HFF-Myc (cell line): Measurements from ENCODE around the gene ADAM33.
A peak's percentile ranks its signal among the peaks of the same experiment; 100 is the strongest.

ENCODE experiments used
- DNase-seq: peaks from one replicate; pipeline ENCODE4 v3.0.0-alpha.2; 2011; ENCODE audit warnings: low read depth; ENCODE audit errors: extremely low read depth
- H3K4me3 ChIP-seq: replicated peaks from 2 replicates; pipeline ENCODE4 v1.5.1; 2011; ENCODE audit warnings: low read depth, mild to moderate bottlenecking, control low read depth, low read length
- TF ChIP-seq, protein P1 (sequence below): IDR thresholded peaks from 2 replicates; pipeline ENCODE4 v1.5.1; 2012; ENCODE audit warnings: mild to moderate bottlenecking, low read depth, low read length, control low read depth; ENCODE audit errors: missing control alignments

Gene ADAM33

DNA sequence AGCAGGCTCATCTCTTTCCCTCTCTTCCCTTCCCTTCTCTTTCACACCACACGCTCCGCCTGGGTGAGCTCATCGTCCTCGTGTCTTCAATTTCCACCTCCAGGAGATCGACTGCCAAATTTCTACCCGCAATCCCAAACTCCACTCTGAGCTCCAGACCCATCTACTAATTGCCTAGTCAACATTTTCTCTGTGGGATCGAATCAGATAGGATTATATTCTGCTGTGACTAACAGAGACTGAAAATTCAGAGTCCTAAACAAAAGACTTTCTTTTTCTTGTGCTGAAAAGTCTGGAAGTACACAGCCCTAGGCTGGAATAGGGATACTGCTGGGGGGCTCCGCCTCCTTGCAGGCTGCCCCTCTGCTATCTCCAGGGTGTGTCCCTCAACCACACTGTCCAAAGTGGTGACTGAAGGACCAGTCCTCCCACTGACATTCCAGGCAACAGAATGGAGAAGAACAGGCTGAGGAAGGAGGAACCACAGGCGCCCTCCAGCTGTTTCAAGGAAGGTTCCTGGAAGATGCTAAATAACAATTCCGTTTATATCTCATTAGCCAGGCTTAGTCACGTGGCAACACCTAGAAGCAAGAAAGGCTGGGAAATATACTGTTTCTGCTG is 45.7 kb upstream of the ADAM33 start:
- no peak for DNase-seq
- peak overlapping the region; percentile 0; the same call in 1 of the 2 replicates for H3K4me3 ChIP-seq
- TF ChIP-seq, protein P1, sequence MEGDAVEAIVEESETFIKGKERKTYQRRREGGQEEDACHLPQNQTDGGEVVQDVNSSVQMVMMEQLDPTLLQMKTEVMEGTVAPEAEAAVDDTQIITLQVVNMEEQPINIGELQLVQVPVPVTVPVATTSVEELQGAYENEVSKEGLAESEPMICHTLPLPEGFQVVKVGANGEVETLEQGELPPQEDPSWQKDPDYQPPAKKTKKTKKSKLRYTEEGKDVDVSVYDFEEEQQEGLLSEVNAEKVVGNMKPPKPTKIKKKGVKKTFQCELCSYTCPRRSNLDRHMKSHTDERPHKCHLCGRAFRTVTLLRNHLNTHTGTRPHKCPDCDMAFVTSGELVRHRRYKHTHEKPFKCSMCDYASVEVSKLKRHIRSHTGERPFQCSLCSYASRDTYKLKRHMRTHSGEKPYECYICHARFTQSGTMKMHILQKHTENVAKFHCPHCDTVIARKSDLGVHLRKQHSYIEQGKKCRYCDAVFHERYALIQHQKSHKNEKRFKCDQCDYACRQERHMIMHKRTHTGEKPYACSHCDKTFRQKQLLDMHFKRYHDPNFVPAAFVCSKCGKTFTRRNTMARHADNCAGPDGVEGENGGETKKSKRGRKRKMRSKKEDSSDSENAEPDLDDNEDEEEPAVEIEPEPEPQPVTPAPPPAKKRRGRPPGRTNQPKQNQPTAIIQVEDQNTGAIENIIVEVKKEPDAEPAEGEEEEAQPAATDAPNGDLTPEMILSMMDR = no peak

DNA sequence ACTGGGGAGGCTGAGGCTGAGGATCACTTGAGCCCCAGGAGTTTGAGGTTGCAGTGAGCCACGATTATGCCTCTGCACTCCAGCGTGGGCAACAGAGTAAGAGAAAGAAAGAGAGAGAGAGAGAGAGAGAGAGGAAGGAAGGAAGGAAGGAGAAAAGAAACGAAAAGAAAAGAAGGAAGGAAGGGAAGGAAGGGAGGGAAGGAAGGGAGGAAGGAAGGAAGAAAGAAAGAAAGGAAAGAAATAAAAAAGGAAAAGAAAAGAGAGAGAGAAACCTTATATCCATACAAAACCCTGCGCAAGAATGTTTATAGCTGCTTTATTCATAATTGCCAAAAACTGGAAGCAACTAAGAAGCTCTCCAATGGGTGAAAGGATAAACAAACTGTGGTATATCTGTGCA is 42.5 kb upstream of the ADAM33 start:
- H3K4me3 ChIP-seq = no peak overlapping the region
- TF ChIP-seq, protein P1 = no peak
- no peak for DNase-seq

DNA sequence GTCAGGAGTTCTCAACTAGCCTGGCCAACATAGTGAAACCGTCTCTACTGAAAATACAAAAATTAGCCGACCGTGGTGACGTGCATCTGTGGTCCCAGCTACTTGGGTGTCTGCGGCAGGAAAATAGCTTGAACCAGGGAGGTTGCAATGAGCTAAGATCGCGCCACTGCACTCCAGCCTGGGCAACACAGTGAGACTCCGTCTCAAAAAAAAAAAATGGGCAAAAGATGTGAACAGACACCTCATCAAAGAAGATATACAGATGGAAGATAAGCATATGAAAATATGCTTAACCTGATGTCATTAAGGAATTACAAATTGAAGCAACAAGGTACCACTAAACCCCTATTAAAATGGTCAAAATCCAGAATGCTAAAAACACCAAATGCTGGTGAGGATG is 41.5 kb upstream of the ADAM33 start:
- TF ChIP-seq, protein P1 = no peak
- DNase-seq = no peak

DNA sequence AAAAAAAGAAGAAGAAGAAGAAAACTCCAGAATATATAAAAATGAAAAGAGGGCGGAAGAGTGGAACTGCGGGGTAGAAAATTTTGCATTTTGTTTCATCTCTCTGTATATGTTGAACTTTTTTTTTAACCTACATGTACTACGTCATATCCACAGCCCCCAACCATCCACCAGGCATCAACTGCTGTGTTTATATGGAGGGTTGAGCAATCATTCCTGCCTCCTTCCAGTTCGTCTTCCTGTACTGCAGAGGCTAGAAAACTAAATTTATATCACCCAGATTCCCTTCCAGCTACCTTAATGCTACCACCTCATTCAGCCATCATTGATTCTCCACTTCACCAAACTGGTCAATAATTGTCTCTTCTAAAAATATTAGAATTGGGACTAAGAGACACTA is 40.1 kb upstream of the ADAM33 start:
- no peak overlapping the region for H3K4me3 ChIP-seq
- TF ChIP-seq, protein P1 = no peak
- no peak for DNase-seq

More for the DNA sequence above, 41.5 kb upstream of the ADAM33 start:
- no peak overlapping the region for H3K4me3 ChIP-seq

DNA sequence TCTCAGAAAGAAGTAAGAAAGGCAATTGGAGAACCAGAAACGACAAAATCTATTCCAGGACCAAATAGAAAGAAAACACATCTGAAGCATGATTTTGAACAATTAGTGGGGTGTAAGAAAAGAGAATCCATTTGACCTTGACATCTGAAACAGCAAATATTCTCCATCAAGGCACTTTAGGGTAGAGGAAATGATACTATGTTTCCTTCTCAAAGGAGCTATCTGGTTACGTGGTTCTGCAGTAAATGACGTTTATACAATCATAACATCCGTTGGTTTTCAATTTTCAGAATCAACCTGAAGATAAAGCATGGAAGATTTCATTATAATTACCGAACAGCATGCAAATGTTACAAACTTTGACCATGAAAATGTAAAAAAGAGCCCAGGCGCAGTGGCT is 38.8 kb upstream of the ADAM33 start:
- TF ChIP-seq, protein P1 = no peak
- no peak for DNase-seq
- no peak overlapping the region for H3K4me3 ChIP-seq

DNA sequence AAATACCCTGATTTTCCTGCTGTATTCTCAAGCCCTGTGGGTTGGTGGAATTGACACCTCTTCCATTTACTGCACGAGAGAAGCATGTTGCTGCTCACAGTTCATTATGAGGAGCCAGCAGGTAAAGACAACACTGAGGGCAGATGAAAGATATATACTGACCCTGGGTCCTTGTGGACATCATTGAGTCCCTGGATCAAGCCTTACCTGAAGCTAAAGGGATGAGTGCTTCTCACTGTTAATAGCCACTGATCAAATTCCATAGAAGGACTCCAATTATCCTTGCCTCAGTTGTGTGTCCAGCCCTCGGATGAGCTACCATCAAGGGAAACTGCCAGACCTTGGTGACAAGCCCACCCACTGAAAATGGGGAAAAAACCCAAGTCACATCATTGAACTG is 38.3 kb upstream of the ADAM33 start:
- TF ChIP-seq, protein P1 = no peak
- no peak for DNase-seq
- no peak overlapping the region for H3K4me3 ChIP-seq

DNA sequence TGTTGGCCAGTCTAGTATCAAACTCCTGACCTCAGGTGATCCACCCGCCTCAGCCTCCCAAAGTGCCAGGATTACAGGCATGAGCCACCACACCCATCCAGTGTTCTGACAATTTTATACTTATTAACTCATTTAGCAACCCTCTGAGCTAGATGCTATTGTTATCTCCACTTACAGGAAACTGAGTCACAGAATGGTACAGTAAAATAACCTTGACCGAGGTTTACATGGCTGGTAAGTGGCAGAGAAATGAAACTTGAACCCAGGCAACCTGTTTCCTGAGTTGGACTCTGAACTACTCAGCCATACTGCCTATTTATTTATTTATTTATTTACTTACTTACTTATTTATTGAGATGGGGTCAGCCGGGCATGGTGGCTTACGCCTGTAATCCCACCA is 37.2 kb upstream of the ADAM33 start:
- no peak for DNase-seq
- TF ChIP-seq, protein P1 = no peak
- H3K4me3 ChIP-seq = no peak overlapping the region
